Transverse colon (tissue), 4 donors: Measurements from ENCODE around the gene ABCB6. TPM values are rescaled to one million over a fixed set of nuclear protein-coding genes. Genes with fewer than 3 reads are reported as not detected.

Experiments used
- DNase-seq: peaks from one replicate; pipeline ENCODE4 v3.0.0-alpha.2; 2019
- H3K27ac ChIP-seq, 4 donors: fragments of 200-600 bp; sonication (generic); 2 replicates each; pipeline ENCODE4 v1.5.1; 2016 to 2018; ENCODE audit warnings: inconsistent platforms in 4 of 4
- H3K27me3 ChIP-seq: fragments of 200-600 bp; sonication (generic); 2 replicates; pipeline ENCODE4 v1.5.1; 2017; ENCODE audit warnings: inconsistent platforms
- H3K36me3 ChIP-seq, 4 donors: fragments of 200-600 bp; sonication (generic); 2 replicates each; pipeline ENCODE4 v1.5.1; 2017 to 2019; ENCODE audit warnings: inconsistent platforms in 4 of 4
- H3K4me1 ChIP-seq, 4 donors: fragments of 200-600 bp; sonication (generic); 2 replicates each; pipeline ENCODE4 v1.5.1; 2017 to 2020; ENCODE audit warnings: inconsistent platforms in 4 of 4
- H3K4me3 ChIP-seq, 4 donors: fragments of 200-600 bp; sonication (generic); 1 replicate in 1 of 4; 2 replicates in 3 of 4; pipeline versions ENCODE4 v1.5.1 to v1.6.1; 2017 to 2019; ENCODE audit warnings: inconsistent platforms in 4 of 4
- H3K9me3 ChIP-seq, 2 donors: fragments of 200-600 bp; sonication (generic); 2 replicates each; pipeline ENCODE4 v1.5.1; 2017 to 2019; ENCODE audit warnings: inconsistent platforms in 2 of 2
- EP300 ChIP-seq: sonication (generic); formaldehyde crosslinking; IDR thresholded peaks from one replicate; pipeline ENCODE4 v1.6.1; 2017; ENCODE audit warnings: antibody characterized with exemption, low read depth
- POLR2A ChIP-seq: fragments of 450-650 bp; IDR thresholded peaks from one replicate; pipeline ENCODE4 v1.6.1; 2016; ENCODE audit warnings: antibody characterized with exemption, mild to moderate bottlenecking, moderate library complexity
- POLR2AphosphoS5 ChIP-seq, 3 donors: sonication (generic); formaldehyde crosslinking; IDR thresholded peaks; one replicate each; pipeline ENCODE4 v1.6.1; 2016; ENCODE audit warnings: antibody characterized with exemption in 3 of 3
- WGBS, 2 donors: methylation state at CpG; one replicate each; pipeline ENCODE4 v1.1.5; 2018; ENCODE audit warnings: low coverage in 1 of 2; 5-methylcytosine and 5-hydroxymethylcytosine counted together
- in situ Hi-C, 4 donors: fragments of 200-750 bp; cut with MboI; loops; one replicate each; pipeline versions ENCODE4 v1.15.0 to v1.15.1; 2017; ENCODE audit warnings: low sequenced_read_pairs in 3 of 4, low pct_ligation_motif_present in 1 of 4, low pct_unique_long_range_greater_than_20kb in 1 of 4
- intact Hi-C: fragments of 100-400 bp; cut with DNase I; formaldehyde crosslinking; loops from one replicate; pipeline ENCODE4 v1.15.1; 2023; ENCODE audit warnings: low total_unique reads
- total RNA-seq, 4 donors: library from RNA; depleted of rRNA; stranded (reverse); fragments of >200 nt; gene quantifications; one replicate each; pipeline ENCODE4 v1.1.0, GENCODE V29; 2016
- TF ChIP-seq, protein P1 (sequence below), 5 experiments: fragments of 200-600 bp in 3 of 5; fragments of 450-650 bp in 2 of 5; sonication (generic) in 3 of 5; IDR thresholded peaks; 1 replicate in 2 of 5; 2 replicates in 3 of 5; pipeline ENCODE4 v1.5.1; 2016 to 2017; ENCODE audit warnings: antibody characterized with exemption in 5 of 5, inconsistent platforms in 3 of 5, mild to moderate bottlenecking in 2 of 5, moderate library complexity in 1 of 5

The ABCB6 gene
- total RNA-seq, 4 donors from 2014 or later = 3.4 to 28.7 (median 20.4) TPM

DNA sequence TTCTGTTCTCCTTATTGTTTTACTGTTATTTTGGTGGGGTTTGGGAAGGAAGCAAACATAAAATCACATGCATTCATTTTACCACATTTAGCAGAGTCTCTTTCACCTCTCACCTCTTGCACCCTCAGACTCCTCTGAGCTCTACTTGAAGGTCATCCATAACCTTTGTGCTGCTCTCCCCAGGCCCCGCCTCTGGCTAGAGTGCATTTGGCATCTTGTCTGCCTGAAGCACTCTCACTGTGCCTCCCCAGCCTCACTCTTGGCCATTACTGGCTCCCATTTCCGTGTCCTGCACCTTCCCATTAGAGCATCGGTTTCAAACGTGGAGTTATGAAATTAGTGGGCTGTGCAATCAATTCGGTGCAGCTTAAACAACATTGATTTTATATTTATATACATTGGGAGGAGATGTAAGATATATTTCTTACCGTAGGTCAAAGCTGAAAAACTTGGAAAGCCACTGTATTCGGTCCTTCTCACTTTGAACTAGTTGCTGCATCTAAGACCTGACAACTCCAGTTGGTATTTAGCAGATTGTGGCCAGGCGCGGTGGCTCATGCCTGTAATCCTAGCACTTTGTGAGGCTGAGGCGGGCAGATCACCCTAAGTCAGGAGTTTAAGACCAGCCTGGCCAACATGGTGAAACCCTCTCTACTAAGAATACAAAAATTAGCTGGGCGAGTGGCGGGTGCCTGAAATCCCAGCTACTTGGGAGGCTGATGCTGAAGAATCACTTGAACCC is 19.1 kb downstream of the ABCB6 start:
- no peaks in the 10 kb centered on the region for H3K9me3 ChIP-seq
- 80 to 87% methylated on average over 8 to 12 of the region's 12 CpGs for WGBS, 2 donors
- H3K36me3 ChIP-seq = no peaks in the 10 kb centered on the region
- peaks cover 10% of the 10 kb centered on the region for H3K27me3 ChIP-seq
- H3K4me3 ChIP-seq = no peak overlapping the region
- H3K4me1 ChIP-seq = no peaks in the 10 kb centered on the region
- H3K27ac ChIP-seq = no peak overlapping the region
- TF ChIP-seq POLR2A (no peak), EP300 (no peak), POLR2AphosphoS5 (IDR thresholded peaks at IDR 0.05) (no peak)
- TF ChIP-seq, protein P1, sequence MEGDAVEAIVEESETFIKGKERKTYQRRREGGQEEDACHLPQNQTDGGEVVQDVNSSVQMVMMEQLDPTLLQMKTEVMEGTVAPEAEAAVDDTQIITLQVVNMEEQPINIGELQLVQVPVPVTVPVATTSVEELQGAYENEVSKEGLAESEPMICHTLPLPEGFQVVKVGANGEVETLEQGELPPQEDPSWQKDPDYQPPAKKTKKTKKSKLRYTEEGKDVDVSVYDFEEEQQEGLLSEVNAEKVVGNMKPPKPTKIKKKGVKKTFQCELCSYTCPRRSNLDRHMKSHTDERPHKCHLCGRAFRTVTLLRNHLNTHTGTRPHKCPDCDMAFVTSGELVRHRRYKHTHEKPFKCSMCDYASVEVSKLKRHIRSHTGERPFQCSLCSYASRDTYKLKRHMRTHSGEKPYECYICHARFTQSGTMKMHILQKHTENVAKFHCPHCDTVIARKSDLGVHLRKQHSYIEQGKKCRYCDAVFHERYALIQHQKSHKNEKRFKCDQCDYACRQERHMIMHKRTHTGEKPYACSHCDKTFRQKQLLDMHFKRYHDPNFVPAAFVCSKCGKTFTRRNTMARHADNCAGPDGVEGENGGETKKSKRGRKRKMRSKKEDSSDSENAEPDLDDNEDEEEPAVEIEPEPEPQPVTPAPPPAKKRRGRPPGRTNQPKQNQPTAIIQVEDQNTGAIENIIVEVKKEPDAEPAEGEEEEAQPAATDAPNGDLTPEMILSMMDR (IDR thresholded peaks at IDR 0.05) = no peak
- in situ Hi-C loops = no loop called here
- DNase-seq = no peak
- intact Hi-C loops = no loop called here

DNA sequence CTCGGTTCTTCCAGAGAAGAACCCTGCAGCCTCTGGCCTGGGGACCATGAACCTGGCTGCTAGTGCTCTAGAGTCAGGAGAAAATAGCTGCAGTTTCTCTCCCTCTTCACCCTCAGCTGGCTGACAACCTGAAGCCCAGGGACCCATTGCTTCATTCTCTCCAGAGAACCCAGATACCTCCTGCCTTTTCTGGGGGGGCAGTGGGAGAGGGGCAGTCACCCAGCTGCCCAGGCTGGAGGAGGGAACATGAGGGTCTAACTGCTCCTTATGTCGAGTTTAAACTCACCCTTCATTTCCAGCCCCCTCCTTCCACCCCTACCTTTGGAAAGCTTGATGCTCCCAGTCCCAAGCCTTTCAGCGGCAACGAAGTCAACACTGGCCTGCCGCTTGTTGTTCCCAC is 19.8 kb downstream of the ABCB6 start:
- H3K27ac ChIP-seq = no peak overlapping the region
- intact Hi-C loops (no loop called here), in situ Hi-C loops (no loop called here)
- no peaks in the 10 kb centered on the region for H3K4me1 ChIP-seq
- H3K4me3 ChIP-seq = no peak overlapping the region
- H3K36me3 ChIP-seq = no peaks in the 10 kb centered on the region
- TF ChIP-seq, protein P1 (IDR thresholded peaks at IDR 0.05) = no peak
- TF ChIP-seq POLR2AphosphoS5 (IDR thresholded peaks at IDR 0.05) (no peak), POLR2A (no peak), EP300 (no peak)
- DNase-seq = no peak
- peaks cover 10% of the 10 kb centered on the region for H3K27me3 ChIP-seq
- H3K9me3 ChIP-seq = no peaks in the 10 kb centered on the region
- WGBS, 2 donors = 79% methylated on average over 5 of the region's 5 CpGs; no CpG with 5 or more reads in 1 of the 2 donors

DNA sequence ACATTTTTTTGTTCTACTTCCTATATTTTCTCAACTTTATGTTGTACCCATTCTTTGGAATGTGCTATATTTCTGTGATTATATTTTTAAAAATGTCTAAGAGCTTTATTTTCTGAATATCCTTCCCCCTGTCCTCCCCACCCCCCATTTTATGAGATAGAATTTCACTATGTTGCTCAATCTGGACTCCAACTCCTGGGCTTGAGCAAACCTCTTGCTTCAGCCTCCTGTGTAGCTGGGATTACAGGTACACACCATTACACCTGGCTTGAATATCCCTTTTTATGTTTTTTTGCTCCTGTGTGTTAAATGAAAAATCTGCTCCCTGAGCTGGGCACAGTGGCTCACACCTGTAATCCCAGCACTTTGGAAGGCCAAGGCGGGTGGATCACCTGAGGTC is 21.4 kb downstream of the ABCB6 start:
- H3K9me3 ChIP-seq = no peaks in the 10 kb centered on the region
- H3K27ac ChIP-seq = no peak overlapping the region
- H3K27me3 ChIP-seq = peaks cover 10% of the 10 kb centered on the region
- intact Hi-C loops (no loop called here), in situ Hi-C loops (no loop called here)
- TF ChIP-seq EP300 (no peak), POLR2A (no peak), POLR2AphosphoS5 (IDR thresholded peaks at IDR 0.05) (no peak)
- TF ChIP-seq, protein P1 (IDR thresholded peaks at IDR 0.05) = no peak
- no peak overlapping the region for H3K4me3 ChIP-seq
- H3K36me3 ChIP-seq = no peaks in the 10 kb centered on the region
- no peak for DNase-seq
- 100% methylated on average over 1 of the region's 1 CpG; no CpG with 5 or more reads in 1 of the 2 donors for WGBS, 2 donors
- no peaks in the 10 kb centered on the region for H3K4me1 ChIP-seq

DNA sequence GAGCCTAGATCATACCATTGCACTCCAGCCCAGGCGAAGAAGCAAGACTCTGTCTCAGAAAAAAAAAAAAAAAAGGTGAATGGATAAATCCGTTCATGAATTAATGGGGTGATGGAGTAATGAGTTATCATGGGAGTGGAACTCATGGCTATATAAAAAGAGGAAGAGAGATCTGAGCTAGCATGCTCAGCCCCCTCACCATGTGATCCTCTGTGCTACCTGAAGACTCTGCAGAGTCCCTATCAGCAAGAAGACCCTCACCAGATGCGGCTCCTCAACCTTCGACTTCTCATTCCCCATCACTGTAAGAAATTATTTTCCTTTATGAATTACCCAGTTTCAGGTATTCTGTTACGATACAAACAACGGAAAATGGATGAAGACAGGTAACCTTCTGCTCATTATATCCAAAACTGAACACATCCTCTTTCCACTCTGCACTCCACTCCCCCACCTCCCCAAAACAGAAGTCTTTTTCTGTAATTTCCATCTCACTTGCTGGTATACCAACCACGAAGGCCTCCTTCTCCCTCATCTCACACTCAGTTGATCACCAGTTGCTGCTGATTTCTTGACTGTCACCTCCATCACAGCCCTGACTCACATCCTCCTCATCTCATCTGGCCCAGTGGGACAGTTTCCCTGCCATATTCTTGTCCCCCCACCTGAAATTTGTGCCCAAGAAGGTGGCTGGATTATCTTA is 31.9 kb downstream of the ABCB6 start:
- no peaks in the 10 kb centered on the region for H3K9me3 ChIP-seq
- H3K4me1 ChIP-seq = peaks cover 0 to 20% (median 9%) of the 10 kb centered on the region in 4 donors
- H3K4me3 ChIP-seq = no peak overlapping the region
- no peak for DNase-seq
- in situ Hi-C loops (no loop called here), intact Hi-C loops (no loop called here)
- no peaks in the 10 kb centered on the region for H3K27me3 ChIP-seq
- peaks cover 0 to 18% (median 3%) of the 10 kb centered on the region in 4 donors for H3K36me3 ChIP-seq
- H3K27ac ChIP-seq = no peak overlapping the region
- 82 to 87% methylated on average over 6 to 7 of the region's 7 CpGs for WGBS, 2 donors
- no peak for TF ChIP-seq POLR2AphosphoS5 (IDR thresholded peaks at IDR 0.05)
- TF ChIP-seq, protein P1 (IDR thresholded peaks at IDR 0.05) = no peak
- TF ChIP-seq POLR2A = no peak
- no peak for TF ChIP-seq EP300
